ENCODE measurements around the gene SLC30A4. TPM values are rescaled to one million over a fixed set of nuclear protein-coding genes. Genes with fewer than 3 reads are reported as not detected.

The SLC30A4 gene
- polyA plus RNA-seq, 2 of the 4 experiments (the other 2 are of a cell fraction): 2.2 to 3.1 TPM

DNA sequence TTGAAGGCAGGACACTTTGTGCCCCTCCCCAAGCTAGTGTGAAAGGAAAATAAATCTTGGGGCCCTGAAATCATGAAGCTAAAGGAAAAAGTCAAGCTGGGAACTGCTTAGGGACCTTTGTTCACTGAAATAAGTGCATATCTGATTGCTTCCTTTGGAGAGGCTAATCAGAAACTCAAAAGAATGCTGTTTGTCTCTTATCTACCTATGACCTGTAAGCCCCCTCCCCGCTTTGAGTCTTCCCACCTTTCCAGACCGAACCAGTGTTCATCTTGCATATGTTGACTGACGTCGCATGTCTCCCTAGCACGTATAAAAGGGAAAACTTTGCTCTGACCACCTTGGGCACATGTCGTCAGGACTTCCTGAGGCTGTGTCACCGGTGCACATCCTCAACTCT is 53.1 kb downstream of the SLC30A4 start (continued):
- no peak for TF ChIP-seq EP300 (IDR thresholded peaks at IDR 0.05)
- no peak for TF ChIP-seq TFCP2L1 (CRISPR knock-in tag; IDR thresholded peaks at IDR 0.05)
- no peak for TF ChIP-seq MAZ (IDR thresholded peaks at IDR 0.05; ENCODE audit: borderline replicate concordance, low read depth, low read length)

DNA sequence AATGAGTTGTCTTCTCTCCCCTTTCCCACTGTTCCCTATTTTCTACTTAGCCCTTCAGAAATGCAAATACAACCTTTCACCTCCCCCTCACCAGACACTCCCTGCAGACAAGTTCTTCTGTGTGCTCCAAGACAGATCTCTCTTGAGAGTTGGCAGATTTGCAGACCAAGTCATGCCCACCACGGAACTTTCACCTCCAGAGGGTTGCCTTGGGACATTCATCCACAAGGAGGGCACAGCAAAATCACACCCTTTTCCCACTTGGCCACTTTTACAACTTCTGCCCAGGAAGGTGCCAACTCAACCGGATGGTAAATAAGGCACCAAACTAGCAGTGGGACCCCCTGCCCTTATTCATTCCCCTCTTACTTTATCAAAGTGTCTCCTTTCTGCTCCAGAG is 53.5 kb downstream of the SLC30A4 start:
- Histone ChIP-seq H3K4me2 (no peak overlapping the region), H3K9me3 (no peaks in the 10 kb centered on the region), H3K27ac (no peak overlapping the region), H3K4me1 (no peaks in the 10 kb centered on the region), H3K4me3 (no peak overlapping the region)
- ChIA-PET CTCF (interaction anchor here (0.8 to 1.4 kb wide), 4 partner anchors 10 to 53 kb away, joined by 3 to 7 read pairs (median 4); no protein-coding TSS in a partner anchor), POLR2A (no interaction called here)
- DNase-seq (ENCODE audit: low read depth in 1 of 2, low spot score in 1 of 2) (no peak), FAIRE-seq (no peak), ATAC-seq (no peak)
- TF ChIP-seq, protein P1, sequence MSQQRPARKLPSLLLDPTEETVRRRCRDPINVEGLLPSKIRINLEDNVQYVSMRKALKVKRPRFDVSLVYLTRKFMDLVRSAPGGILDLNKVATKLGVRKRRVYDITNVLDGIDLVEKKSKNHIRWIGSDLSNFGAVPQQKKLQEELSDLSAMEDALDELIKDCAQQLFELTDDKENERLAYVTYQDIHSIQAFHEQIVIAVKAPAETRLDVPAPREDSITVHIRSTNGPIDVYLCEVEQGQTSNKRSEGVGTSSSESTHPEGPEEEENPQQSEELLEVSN (IDR thresholded peaks at IDR 0.05; ENCODE audit: borderline replicate concordance, low read depth): no peak
- TF ChIP-seq FOXS1 (CRISPR knock-in tag; IDR thresholded peaks at IDR 0.05): no peak
- WGBS (ENCODE audit: missing lambda C conversion rate): 52% methylated on average over 2 of the region's 2 CpGs

DNA sequence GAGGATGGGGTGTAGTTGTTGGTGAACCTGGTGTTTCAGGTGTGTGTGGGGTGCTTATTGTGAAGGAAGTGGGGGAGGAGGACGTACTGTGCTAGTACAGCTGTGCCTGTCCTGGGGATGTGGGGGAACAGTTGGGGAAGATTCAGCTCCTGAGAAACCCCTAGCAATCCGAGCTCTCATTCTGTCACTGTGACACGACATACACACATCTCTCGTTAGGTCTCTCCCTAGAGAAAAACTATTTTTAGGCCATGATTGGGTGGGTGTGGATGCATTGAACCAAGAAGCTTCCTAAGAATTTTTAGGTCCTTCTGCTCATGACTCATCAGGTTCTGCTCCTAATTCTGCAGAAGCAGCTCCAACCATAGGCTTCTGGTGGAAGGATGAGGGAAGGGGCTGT is 54.3 kb downstream of the SLC30A4 start:
- Histone ChIP-seq H3K27ac (no peak overlapping the region), H3K9me3 (no peaks in the 10 kb centered on the region), H3K4me2 (no peak overlapping the region), H3K4me1 (no peaks in the 10 kb centered on the region), H3K4me3 (no peak overlapping the region)
- DNase-seq (ENCODE audit: low read depth in 1 of 2, low spot score in 1 of 2) (no peak), FAIRE-seq (no peak), ATAC-seq (no peak)
- WGBS (ENCODE audit: missing lambda C conversion rate): 67% methylated on average over 4 of the region's 4 CpGs
- ChIA-PET CTCF (interaction anchor here (0.5 to 1.2 kb wide), 4 partner anchors 9 to 134 kb away, joined by 3 to 5 read pairs (median 4); no protein-coding TSS in a partner anchor), POLR2A (no interaction called here)
- TF ChIP-seq CBX8 (IDR thresholded peaks at IDR 0.05) (no peak), MAZ (IDR thresholded peaks at IDR 0.05; ENCODE audit: borderline replicate concordance, low read depth, low read length) (no peak), HOXB13 (CRISPR knock-in tag; IDR thresholded peaks at IDR 0.05; ENCODE audit: low read depth) (no peak), POLR2AphosphoS2 (conservative IDR thresholded peaks at IDR 0.05; ENCODE audit: low read length) (no peak), RNF2 (IDR thresholded peaks at IDR 0.05; ENCODE audit: borderline replicate concordance, low read depth) (no peak), JUN (IDR thresholded peaks at IDR 0.05) (no peak), EHMT2 (IDR thresholded peaks at IDR 0.05; ENCODE audit: low read depth) (no peak), SMC3 (IDR thresholded peaks at IDR 0.05) (no peak), SREBF2 (IDR thresholded peaks at IDR 0.05) (no peak), ZC3H11A (IDR thresholded peaks at IDR 0.05) (no peak), MAFK (IDR thresholded peaks at IDR 0.05; ENCODE audit: partially characterized antibody) (no peak), RAD21 (conservative IDR thresholded peaks at IDR 0.05 in 1 of 2, IDR thresholded peaks at IDR 0.05 in 1 of 2) (no peak), PHF8 (IDR thresholded peaks at IDR 0.05; ENCODE audit: borderline replicate concordance, low read depth) (no peak), NFE2L2 (conservative IDR thresholded peaks at IDR 0.05; ENCODE audit: low read length) (no peak), NPAS2 (CRISPR knock-in tag; IDR thresholded peaks at IDR 0.05; ENCODE audit: borderline replicate concordance) (no peak)

DNA sequence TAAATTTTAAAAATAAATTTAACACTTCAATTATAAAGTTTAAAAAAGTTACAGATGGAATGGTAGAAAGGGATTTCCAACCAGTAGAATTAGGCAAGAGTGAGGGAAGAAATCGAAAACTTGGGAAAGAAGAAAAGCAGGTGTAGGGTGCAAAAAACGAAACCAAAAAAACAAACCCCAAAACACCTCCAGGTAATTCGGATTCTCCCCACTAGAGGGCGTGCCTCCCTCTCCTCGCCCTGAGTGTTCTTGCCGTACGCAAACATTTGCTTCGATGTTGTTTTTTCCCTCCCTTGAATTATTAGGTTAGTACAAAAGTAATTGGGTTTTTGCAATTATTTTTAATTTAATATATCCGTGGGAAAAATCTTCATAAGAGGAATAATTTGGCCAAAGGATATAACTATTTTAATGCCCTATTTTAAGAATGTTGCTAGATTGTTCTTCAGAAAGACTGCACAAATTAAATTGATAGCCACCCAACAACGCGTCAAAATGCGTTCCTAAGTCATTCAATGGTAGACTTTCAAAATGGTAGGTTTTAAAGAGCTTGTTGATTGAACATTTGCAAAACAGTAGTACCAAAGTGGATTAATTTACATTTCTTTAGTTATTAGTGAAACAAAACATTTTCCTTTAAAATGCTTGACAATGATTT is 63.7 kb downstream of the SLC30A4 start:
- Histone ChIP-seq H3K4me3 (peak overlapping the region; percentile 47), H3K9me3 (no peaks in the 10 kb centered on the region), H3K27ac (no peak overlapping the region), H3K4me2 (peak overlapping the region; percentile 88), H3K4me1 (peaks cover 32% of the 10 kb centered on the region)
- POLR2A ChIA-PET: no interaction called here
- ATAC-seq: no peak
- FAIRE-seq: no peak
- WGBS (ENCODE audit: missing lambda C conversion rate): 7% methylated on average over 12 of the region's 12 CpGs
- CTCF ChIA-PET: interaction anchor here (0.6 to 6.8 kb wide), 23 partner anchors 8 to 428 kb away, joined by 3 to 120 read pairs (median 4); partner anchors contain the start of gene BLOC1S6
- peak in 1 of 2 experiments; percentile 27 for DNase-seq (ENCODE audit: low read depth in 1 of 2, low spot score in 1 of 2)
- no peak for TF ChIP-seq EP300 (IDR thresholded peaks at IDR 0.05)
- TF ChIP-seq CEBPB (IDR thresholded peaks at IDR 0.05): no peak
- no peak for TF ChIP-seq NPAS2 (CRISPR knock-in tag; IDR thresholded peaks at IDR 0.05; ENCODE audit: borderline replicate concordance)
- TF ChIP-seq, protein P2, sequence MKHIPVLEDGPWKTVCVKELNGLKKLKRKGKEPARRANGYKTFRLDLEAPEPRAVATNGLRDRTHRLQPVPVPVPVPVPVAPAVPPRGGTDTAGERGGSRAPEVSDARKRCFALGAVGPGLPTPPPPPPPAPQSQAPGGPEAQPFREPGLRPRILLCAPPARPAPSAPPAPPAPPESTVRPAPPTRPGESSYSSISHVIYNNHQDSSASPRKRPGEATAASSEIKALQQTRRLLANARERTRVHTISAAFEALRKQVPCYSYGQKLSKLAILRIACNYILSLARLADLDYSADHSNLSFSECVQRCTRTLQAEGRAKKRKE (CRISPR knock-in tag; IDR thresholded peaks at IDR 0.05; ENCODE audit: low read depth): no peak
- no peak for TF ChIP-seq FOXS1 (CRISPR knock-in tag; IDR thresholded peaks at IDR 0.05)
- TF ChIP-seq NR3C1 (IDR thresholded peaks at IDR 0.05): no peak
- TF ChIP-seq RAD21 (conservative IDR thresholded peaks at IDR 0.05 in 1 of 2, IDR thresholded peaks at IDR 0.05 in 1 of 2): peak; percentile 53 to 58
- TF ChIP-seq HOXA7 (CRISPR knock-in tag; IDR thresholded peaks at IDR 0.05): no peak
- no peak for TF ChIP-seq KDM5A (IDR thresholded peaks at IDR 0.05)
- TF ChIP-seq MYC (IDR thresholded peaks at IDR 0.05; ENCODE audit: borderline replicate concordance, low read length): no peak
- no peak for TF ChIP-seq RNF2 (IDR thresholded peaks at IDR 0.05; ENCODE audit: borderline replicate concordance, low read depth)
- TF ChIP-seq MAFK (IDR thresholded peaks at IDR 0.05; ENCODE audit: partially characterized antibody): no peak
- TF ChIP-seq, protein P3, sequence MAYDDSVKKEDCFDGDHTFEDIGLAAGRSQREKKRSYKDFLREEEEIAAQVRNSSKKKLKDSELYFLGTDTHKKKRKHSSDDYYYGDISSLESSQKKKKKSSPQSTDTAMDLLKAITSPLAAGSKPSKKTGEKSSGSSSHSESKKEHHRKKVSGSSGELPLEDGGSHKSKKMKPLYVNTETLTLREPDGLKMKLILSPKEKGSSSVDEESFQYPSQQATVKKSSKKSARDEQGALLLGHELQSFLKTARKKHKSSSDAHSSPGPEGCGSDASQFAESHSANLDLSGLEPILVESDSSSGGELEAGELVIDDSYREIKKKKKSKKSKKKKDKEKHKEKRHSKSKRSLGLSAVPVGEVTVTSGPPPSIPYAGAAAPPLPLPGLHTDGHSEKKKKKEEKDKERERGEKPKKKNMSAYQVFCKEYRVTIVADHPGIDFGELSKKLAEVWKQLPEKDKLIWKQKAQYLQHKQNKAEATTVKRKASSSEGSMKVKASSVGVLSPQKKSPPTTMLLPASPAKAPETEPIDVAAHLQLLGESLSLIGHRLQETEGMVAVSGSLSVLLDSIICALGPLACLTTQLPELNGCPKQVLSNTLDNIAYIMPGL (CRISPR knock-in tag; IDR thresholded peaks at IDR 0.05; ENCODE audit: borderline replicate concordance): no peak
- no peak for TF ChIP-seq NFE2L2 (conservative IDR thresholded peaks at IDR 0.05; ENCODE audit: low read length)
- TF ChIP-seq, protein P4, sequence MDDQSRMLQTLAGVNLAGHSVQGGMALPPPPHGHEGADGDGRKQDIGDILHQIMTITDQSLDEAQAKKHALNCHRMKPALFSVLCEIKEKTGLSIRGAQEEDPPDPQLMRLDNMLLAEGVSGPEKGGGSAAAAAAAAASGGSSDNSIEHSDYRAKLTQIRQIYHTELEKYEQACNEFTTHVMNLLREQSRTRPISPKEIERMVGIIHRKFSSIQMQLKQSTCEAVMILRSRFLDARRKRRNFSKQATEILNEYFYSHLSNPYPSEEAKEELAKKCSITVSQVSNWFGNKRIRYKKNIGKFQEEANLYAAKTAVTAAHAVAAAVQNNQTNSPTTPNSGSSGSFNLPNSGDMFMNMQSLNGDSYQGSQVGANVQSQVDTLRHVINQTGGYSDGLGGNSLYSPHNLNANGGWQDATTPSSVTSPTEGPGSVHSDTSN (IDR thresholded peaks at IDR 0.05): no peak
